ENCODE data around the gene PGAM2.

The PGAM2 gene

GRCh38 chr7:44103566-44103922 is 38.2 kb upstream of the PGAM2 start:
- DNase-seq, result no peak

- DNase-seq, result no peak
These were observed 37.6 kb upstream of the PGAM2 start for GRCh38 chr7:44102846-44103565.

- DNase-seq, result no peak
These were observed 36.8 kb upstream of the PGAM2 start for GRCh38 chr7:44101966-44102845.

GRCh38 chr7:44101303-44101965 is 36.1 kb upstream of the PGAM2 start:
- no peak for DNase-seq

GRCh38 chr7:44100458-44101302 is 35.3 kb upstream of the PGAM2 start:
- no peak for DNase-seq

- DNase-seq, result no peak
These were observed 34.3 kb upstream of the PGAM2 start for GRCh38 chr7:44099669-44100068.

GRCh38 chr7:44098092-44099068 is 33.0 kb upstream of the PGAM2 start:
- DNase-seq, result no peak

GRCh38 chr7:44097064-44097932 is 31.9 kb upstream of the PGAM2 start:
- DNase-seq, result no peak

GRCh38 chr7:44096326-44096881 is 31.0 kb upstream of the PGAM2 start:
- no peak for DNase-seq

- no peak for DNase-seq
These were observed 30.4 kb upstream of the PGAM2 start for GRCh38 chr7:44095781-44096180.

GRCh38 chr7:44094883-44095592 is 29.7 kb upstream of the PGAM2 start:
- no peak for DNase-seq

GRCh38 chr7:44094365-44094764 is 29.0 kb upstream of the PGAM2 start:
- no peak for DNase-seq

- no peak for DNase-seq
These were observed 27.8 kb upstream of the PGAM2 start for GRCh38 chr7:44093102-44093641.

GRCh38 chr7:44087911-44088838 is 22.8 kb upstream of the PGAM2 start:
- no peak for DNase-seq

GRCh38 chr7:44086627-44087026 is 21.3 kb upstream of the PGAM2 start:
- DNase-seq, result no peak

GRCh38 chr7:44085546-44085945 is 20.2 kb upstream of the PGAM2 start:
- DNase-seq, result no peak

GRCh38 chr7:44084701-44085100 is 19.3 kb upstream of the PGAM2 start:
- no peak for DNase-seq

- no peak for DNase-seq
These were observed 18.4 kb upstream of the PGAM2 start for GRCh38 chr7:44083796-44084195.

Data from activated effector memory CD4-positive, alpha-beta T cell treated with Interleukin-2 at 50 U/mL for 16 hours (primary cell).